GM10266 (cell line): Measurements from ENCODE around the gene ARID5B.

ENCODE experiments used
- DNase-seq: peaks from one replicate; pipeline ENCODE4 v3.0.0; 2012; ENCODE audit errors: extremely low spot score
- CTCF ChIP-seq: IDR thresholded peaks from 2 replicates; pipeline ENCODE4 v1.5.1; 2012; ENCODE audit warnings: mild to moderate bottlenecking, low read depth; ENCODE audit not compliant: control insufficient read depth, insufficient read depth; ENCODE audit errors: missing control alignments

ARID5B gene

GRCh38 chr10:62133618-62134017 lies 232.1 kb downstream of the ARID5B start:
- TF ChIP-seq CTCF = no peak
- peak; percentile 20 for DNase-seq

- TF ChIP-seq CTCF = no peak
- DNase-seq = no peak
Observed at GRCh38 chr10:62136931-62137330, 235.4 kb downstream of the ARID5B start.
